Measurements from ENCODE around the gene SLC2A13.

GRCh38 chr12:39831587-39832315 is 274.1 kb downstream of the SLC2A13 start:
- TF ChIP-seq, protein P1, sequence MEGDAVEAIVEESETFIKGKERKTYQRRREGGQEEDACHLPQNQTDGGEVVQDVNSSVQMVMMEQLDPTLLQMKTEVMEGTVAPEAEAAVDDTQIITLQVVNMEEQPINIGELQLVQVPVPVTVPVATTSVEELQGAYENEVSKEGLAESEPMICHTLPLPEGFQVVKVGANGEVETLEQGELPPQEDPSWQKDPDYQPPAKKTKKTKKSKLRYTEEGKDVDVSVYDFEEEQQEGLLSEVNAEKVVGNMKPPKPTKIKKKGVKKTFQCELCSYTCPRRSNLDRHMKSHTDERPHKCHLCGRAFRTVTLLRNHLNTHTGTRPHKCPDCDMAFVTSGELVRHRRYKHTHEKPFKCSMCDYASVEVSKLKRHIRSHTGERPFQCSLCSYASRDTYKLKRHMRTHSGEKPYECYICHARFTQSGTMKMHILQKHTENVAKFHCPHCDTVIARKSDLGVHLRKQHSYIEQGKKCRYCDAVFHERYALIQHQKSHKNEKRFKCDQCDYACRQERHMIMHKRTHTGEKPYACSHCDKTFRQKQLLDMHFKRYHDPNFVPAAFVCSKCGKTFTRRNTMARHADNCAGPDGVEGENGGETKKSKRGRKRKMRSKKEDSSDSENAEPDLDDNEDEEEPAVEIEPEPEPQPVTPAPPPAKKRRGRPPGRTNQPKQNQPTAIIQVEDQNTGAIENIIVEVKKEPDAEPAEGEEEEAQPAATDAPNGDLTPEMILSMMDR (IDR thresholded peaks at IDR 0.05), result no peak
- TF ChIP-seq POLR2A (IDR thresholded peaks at IDR 0.05), result no peak

Data from lower leg skin (tissue), 3 donors.